Measurements from ENCODE around the gene PUSL1.

The PUSL1 gene

DNA sequence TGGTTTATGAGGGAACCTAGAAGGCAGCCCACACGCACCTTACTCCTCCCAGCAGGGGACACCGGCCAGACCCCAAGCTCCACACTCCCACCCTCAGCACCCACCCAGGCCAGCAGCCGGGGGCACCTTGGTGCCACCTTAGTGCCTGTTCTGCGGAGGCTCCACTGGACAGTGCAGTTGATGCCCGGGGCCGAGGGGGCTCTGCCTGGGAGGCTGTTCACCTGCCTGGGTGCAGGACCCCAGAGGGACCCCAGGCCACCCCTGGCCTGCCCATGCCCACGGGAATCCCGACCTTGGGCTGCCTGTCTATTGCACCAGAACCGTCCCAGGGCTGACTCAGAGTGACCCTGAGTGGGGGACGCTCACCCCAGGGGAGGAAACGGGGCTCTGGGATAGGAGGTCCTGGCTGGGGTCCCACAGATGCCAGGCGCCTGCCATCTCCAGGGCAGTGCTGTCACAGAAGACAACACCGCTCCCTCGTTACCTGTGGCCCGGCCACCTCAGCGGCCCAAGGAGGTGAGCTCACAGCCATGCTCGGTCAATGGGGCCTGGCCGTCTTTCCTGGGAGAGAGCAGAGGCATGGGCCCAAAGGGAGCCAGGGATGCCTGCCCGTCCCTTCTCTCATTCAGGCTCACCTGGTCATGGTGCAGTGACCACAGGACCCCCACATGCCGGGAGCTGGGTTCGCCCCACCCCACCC lies 27.5 kb upstream of the PUSL1 start:
- DNase-seq: no peak

DNA sequence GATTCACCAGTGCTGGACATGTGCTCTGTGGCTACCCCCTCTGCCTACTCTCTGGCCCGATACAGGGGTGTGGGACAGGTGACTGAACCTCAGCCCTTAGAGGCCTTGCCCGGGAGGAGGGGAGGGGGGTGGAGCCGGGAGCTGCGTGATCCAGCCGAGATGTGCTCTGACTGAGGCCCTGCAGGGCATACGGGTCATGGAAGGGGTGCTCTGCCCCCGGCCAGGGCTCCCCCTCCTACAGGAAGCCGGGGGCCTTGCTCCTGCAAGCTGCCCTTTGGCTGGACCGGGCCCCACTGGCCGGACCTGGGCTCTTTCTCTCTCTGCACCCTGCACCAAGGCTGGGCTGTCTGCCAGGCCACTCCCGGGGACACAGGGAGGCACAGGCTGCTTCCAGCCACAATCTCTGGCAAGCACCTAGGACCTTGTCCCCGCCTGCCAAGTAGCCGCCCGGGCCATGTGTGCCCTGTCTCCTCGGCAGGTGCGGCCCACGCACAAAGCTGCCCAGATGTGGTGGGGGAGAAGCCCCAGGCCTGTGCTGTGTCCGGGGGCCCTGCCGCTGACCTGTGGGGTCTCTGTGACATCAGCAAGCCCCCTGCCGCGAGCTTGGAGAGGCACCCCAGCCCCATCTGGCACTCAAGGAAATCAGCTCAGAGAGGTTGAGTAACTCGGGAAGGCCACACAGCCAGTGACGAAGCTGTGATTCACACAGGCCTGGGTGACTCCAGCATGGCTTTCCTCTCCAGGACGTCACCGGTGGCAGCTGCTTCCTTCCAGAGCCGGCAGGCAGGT lies 26.7 kb upstream of the PUSL1 start:
- DNase-seq: no peak

DNA sequence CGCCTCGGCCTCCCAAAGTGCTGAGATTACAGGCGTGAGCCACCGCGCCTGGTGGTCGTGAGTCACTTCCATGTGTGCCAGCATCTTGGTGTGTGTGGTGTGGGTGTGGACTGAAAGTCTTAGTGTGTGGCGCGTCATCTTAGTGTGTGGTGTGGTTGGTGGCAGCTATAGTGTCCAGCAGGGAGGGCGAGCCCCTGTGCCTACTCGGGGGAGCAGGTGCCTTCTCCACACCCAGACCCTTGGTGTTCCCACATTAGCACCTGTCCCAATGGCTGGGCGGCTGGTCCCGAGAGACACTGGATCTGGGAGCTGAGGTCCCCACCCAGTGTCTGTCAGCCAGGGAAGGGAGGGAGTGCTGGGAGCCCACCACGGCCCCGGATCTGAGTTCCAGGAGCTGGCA lies 25.4 kb upstream of the PUSL1 start:
- DNase-seq: no peak

DNA sequence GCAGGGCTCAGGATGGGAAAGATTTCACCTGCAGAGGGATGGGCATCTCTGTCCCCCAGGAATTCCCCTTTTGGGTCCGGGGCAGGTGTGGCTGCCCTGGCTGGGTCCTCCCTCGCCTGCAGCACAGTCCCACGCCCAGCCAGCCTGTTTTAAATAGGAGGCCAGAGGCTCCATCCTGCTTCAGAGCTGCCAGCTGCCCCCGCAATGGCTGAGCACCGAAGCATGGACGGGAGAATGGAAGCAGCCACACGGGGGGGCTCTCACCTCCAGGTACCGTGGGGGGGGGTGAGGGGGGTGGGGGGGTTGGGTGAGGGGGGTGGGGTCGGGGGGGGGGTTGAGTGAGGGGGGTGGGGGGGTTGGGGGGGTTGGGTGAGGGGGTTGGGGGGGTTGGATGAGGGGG lies 24.6 kb upstream of the PUSL1 start:
- no peak for DNase-seq

DNA sequence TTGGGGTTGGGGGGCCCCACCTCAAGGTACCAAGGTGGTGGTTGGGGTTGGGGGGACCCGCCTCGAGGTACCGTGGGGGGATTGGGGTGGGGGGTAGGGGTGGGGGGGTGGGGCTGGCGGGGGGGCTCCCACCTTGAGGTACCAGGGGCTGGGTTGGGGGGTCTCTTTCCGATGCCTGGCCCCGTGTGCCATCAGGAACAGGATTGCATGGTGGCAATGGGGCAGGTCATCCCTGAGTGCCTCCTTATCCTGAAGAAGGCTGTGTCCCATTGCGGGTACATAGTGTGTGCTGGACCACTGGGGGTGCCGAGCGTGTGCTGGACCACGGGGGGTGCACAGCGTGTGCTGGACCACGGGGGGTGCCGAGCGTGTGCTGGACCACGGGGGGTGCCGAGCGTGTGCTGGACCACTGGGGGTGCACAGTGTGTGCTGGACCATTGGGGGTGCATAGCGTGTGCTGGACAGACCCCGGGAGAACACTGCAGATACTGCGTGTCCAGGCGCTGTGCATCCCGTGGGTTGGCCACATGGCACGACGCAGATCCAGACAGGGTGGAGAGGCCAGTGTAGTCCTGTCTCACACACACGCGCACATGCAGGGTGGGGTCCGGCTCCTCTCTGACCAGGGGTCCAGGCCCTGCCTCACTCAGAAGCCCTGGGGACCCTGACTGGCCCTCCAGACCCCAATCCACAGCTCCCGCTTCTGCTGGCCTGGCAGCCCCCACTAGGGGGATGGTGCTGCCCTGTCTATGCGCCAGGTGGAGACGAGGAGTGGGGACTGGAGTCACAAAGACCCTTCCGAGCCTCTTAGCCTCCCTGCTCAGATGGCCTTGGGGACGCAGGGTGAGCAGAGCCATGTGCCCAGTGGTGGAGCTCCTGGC lies 23.9 kb upstream of the PUSL1 start:
- no peak for DNase-seq

DNA sequence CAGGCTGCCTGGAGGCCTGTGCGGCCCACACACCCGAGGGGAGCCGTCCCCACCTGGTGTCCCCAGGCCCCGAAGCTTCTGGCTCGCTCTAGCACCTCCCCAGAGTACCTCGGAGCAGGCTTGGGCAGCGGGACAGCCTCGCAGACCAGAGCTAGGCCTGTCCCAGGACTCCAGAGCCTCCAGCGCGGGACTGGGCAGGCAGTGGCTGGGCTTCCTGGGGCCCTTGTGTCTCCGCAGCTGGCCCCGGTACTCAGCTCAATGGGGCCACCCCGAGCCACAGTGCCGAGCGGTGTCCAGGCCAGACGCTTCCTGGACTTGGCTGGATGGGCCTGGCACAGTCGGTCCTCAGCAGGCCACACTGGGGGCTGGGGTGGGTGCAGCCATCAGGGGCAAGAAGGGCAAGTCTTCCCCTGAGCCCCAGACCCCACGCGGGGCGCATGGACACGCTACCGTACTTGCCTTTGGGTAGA lies 23.3 kb upstream of the PUSL1 start:
- no peak for DNase-seq

DNA sequence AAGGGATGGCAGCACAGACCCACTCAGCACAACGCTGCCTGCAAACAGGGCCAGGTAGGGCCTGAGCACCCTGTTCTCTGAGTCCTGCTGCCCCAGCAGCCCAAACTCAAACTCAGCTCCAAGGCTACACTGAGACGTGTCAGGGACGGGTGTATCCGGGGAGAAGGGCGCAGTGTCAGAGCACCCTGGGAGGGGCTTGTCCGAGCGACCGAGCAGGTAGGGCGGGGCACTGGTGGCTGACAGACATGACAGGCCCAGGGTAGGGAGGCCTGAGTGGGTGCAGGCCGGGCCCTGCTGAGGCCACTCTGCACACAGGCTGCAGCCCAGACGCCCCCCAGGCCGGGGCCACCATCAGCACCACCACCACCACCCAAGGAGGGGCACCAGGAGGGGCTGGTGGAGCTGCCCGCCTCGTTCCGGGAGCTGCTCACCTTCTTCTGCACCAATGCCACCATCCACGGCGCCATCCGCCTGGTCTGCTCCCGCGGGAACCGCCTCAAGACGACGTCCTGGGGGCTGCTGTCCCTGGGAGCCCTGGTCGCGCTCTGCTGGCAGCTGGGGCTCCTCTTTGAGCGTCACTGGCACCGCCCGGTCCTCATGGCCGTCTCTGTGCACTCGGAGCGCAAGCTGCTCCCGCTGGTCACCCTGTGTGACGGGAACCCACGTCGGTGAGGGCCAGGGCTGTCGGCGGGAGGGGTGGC lies 22.6 kb upstream of the PUSL1 start:
- DNase-seq: no peak

DNA sequence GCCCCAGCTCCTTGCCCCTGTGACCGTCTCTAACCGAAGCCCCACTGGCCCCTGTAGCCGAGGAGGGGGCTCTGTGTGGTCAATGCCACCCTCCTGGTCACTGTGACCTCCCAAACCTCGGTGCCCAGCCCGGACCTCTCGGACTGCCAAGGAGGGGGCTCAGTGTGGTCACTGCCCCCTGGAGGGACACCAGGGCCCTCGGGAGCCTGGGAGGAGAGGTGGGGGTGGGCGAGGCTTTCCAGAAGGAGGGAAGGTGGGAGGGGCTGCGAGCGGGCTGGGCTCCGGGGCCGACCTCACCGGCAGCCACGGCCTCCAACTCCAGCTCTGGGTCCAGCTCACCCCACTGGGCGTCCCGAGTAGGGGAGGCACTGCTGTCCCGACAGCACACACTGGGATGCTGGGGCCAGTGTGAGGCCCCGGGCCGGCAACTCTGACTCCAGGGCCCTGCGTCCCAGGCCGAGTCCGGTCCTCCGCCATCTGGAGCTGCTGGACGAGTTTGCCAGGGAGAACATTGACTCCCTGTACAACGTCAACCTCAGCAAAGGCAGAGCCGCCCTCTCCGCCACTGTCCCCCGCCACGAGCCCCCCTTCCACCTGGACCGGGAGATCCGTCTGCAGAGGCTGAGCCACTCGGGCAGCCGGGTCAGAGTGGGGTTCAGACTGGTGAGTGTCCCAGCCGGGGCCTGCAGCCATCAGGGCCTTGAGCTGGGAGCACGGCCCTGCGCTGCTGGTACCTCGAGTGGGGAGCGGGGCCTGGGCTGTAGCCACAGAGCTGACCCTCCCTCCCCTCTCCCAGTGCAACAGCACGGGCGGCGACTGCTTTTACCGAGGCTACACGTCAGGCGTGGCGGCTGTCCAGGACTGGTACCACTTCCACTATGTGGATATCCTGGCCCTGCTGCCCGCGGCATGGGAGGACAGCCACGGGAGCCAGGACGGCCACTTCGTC lies 21.8 kb upstream of the PUSL1 start:
- DNase-seq: no peak

DNA sequence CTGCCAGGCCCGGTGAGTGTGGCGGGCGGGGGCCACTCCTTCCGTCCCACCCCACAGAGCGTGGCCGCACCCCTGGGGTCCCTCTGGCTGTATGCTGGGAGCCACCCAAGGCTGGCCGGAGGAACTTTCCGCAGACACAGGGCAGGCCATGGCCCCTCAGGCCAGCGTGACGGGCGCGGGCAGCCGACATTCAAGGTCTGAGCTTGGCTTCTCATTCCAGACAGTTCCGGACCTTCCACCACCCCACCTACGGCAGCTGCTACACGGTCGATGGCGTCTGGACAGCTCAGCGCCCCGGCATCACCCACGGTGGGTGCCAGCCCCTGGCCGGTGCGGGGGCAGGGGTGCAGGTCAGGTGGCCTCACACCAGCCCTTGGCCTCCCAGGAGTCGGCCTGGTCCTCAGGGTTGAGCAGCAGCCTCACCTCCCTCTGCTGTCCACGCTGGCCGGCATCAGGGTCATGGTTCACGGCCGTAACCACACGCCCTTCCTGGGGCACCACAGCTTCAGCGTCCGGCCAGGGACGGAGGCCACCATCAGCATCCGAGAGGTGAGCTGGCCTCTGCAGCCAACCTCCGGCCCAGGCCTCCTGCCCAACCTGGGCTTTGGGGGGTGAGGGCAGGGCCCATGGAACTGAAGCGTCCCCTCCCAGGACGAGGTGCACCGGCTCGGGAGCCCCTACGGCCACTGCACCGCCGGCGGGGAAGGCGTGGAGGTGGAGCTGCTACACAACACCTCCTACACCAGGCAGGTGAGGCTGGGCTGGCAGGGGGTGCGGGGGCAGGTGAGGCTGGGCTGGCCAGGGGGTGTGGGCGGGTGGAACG lies 20.9 kb upstream of the PUSL1 start:
- no peak for DNase-seq

DNA sequence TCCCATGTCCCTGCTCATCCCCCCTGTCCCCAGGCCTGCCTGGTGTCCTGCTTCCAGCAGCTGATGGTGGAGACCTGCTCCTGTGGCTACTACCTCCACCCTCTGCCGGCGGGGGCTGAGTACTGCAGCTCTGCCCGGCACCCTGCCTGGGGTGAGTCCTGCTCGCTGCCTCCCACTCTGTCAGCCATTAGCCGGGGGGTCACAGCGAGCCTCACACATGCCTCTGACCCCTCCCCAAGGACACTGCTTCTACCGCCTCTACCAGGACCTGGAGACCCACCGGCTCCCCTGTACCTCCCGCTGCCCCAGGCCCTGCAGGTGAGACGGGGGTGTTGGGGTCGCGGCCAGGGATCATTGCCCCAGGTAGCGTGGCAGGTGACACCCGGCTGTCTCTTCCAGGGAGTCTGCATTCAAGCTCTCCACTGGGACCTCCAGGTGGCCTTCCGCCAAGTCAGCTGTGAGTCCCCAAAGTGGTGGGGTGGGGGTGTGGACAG lies 18.1 kb upstream of the PUSL1 start:
- DNase-seq: peak; percentile 63 to 65

DNA sequence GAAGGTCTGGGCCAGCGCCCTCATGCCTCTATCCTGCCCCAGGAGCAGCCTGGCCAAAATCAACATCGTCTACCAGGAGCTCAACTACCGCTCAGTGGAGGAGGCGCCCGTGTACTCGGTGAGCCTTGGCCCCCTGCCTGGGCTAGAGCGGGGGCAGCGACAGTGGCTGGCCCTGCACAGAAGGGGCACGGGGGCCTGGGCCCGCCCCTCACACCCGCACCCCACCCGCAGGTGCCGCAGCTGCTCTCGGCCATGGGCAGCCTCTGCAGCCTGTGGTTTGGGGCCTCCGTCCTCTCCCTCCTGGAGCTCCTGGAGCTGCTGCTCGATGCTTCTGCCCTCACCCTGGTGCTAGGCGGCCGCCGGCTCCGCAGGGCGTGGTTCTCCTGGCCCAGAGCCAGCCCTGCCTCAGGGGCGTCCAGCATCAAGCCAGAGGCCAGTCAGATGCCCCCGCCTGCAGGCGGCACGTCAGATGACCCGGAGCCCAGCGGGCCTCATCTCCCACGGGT lies 17.3 kb upstream of the PUSL1 start:
- DNase-seq: no peak

DNA sequence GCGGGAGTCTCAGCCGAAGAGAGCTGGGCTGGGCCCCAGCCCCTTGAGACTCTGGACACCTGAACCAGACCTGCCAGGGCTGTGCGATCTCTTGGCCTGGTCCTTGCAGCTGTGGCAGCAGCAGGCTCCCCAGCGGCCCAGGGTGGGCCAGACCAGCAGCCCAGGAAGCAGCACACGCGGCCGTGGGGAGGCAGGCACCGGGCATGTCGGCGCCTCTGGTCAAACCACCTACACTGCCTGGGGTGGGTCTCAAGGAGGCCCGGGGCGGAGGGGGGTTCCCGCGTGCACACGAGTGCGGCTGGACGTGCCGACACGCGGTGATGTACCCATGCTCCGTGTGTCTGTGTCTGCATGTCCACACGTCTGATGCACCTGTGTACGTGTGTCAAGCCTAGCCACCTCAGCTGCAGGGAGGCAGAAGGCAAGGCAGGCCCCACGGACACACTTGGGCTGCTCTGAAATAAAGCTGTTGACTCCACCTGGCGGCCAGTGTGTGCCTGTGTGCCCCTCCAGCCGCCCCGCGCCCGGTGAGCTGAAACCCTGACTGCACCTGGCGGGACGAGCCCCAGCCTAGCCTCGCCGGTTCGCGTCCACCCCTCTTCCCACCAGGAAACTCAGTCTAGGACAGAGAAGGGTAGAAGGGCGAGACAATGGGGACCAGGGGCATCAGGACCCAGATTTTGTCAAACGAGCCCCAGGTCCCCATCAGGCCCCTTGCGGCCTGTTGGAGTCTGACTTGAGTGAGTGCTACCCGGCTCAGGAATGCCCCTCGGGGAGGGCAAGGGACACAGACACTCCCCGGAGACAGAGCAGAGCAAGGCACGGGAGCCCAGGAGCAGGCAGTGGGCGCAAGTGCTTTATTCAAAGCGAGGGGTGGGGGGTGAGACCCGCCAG lies 16.6 kb upstream of the PUSL1 start:
- DNase-seq: peak; percentile 64 to 68

DNA sequence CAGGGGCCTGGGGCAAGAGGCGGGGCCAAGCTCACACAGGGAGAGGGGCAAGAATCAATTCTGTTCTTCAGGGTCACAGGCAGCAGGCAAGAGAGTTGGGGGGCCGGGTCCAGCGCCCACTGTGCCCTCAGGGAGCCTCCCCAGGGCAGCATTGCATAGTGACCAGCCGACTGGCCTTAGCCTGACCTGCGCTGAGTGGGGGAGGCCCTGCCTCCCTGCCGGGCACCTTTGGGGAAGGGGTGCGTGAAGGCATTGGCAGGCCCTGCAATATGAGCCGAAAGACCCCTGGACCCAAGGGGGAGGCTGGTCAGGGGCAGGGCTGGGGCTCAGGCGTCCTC lies 16.0 kb upstream of the PUSL1 start:
- no peak for DNase-seq

DNA sequence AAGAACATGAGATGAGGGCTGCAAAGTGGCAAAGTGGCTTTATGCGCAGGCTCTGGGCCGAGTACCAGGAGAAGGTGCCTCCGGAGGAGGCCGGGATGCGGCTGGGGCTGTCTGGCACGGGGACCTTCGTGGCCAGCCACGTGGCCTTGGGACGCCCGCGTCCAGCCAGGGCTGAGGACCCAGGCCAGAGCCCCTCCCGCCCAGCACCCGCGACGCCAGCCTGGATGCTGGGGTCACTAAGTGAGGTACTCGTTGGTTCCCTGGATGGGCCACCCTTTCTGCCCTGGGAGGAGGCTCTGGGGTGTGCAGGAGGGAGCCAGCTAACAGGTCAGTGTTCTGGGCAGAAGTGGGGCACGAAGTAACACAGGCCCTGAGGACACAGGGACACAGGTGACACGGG lies 15.5 kb upstream of the PUSL1 start:
- DNase-seq: no peak

DNA sequence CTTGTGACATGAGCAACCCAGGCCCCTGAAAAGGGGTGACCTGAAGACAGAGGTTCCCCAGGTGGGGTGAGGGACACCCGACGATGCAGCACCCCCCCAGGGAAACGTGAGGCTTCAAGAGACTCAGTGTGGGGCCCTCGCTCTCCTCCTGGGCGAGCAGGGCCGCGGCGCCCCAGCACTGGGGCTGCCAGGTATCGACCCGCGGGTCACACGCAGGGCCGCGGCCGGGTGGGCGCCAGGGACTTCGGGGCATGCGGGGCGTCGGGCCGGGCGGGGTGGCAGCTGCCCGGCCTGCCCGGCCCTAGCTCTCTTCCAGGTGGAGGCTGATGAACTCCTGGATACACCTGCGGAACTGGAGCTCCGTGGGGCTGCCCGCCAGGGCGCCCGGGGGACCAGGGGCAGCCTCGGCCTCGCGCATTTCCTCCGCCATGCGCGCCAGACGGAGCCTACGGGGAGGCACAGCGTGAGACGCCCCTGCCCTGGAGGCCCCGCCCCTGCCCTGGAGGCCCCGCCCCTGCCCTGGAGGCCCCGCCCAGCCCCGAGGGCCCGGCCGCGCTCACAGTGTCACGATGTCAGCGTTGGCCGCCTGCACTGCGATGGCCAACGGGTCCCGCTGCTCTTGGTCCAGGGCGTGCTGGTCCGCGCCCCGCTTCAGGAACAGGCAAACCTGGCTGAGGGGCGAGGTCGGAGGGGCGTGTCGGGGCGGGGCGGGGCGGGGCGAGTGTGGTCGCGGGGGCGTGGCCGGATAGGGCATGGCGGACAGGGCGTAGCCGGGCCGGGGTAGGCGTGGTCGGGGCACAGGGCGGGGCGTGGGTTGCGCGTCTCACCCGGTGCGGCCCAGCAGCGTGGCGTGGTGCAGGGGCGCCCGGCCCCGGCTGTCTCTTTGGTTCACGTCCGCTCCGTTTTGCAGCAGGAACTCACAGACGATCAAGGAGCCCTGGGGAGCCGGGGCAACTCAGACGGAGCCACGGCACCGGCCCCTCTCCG lies 14.8 kb upstream of the PUSL1 start:
- no peak for DNase-seq

DNA sequence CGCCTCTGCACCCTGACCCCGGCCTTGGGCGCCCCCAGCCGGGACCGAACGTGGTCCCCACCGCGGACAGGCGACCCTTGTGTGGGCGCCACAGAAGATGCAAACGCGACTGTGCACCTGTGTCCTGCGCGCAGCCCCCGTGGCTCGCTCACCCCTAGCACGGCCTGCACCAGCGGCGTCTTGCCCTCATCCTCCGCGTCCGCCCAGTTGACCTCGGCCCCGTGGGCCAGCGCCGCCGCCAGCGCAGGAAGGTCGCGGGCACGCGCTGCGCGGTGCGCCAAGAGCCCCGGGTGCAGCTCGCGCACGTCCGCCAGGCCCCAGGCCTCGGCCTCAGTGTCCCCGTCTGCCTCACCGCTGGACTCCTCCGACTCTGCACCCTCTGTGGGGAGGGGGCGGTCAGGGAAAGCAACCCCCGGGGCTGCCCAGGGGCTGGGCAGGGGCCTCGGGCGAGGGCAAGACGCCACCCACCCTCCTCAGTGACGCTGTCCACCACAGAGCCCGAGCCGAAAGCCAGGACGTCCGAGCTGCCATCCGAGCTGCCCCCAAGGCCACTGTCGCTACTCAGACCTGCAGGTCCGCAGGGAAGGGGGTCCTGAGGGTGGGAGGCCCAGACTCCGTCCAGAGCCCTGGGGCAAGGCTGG lies 14.0 kb upstream of the PUSL1 start:
- no peak for DNase-seq

DNA sequence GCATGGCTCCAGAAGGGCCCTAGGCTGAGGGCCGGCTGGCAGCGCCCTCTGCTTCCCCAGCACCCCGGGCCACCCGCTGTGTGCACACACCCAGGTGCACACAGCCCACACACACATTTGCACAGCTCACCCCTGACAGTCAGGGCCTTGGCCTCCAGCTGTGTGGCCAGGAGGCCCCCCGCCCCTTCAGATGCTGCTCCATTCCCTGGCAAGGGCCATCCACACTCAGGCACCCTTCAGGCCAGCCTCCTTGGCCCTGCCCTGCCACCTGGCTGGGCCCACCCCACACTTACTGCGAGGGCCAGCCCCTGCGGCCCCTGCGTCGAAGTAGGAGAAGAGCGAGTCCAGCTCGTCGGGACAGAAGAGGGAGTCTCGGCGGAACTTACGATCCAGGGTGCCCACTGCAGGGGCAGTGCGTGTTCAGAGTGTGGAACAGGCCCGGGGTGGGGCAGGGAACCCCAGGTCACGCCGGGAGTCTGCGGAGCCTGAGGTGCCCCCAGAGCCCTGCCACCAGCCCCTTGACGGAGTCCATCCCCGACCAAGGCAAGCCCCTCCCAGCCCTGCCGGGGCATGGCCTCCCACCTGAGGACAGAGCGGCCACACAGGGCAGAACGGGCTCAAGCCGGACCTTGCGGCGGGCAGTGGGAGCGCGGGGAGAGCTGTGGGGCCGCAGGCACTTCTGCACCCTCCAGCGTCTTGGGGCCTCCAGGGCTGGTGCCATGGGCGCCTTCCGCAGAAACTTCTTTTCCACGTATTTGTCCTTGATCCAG lies 13.1 kb upstream of the PUSL1 start:
- DNase-seq: no peak
